AG04450 (cell line): ENCODE measurements around the gene SMARCA2. TPM values are rescaled to one million over a fixed set of nuclear protein-coding genes. Genes with fewer than 3 reads are reported as not detected.

Experiments
- CTCF ChIA-PET: fragments of 300-600, 350-600 bp; formaldehyde crosslinking; extraction: SDS; loops from one replicate; lab custom pipeline; 2022; ENCODE audit warnings: antibody characterized with exemption, inconsistent platforms; lab: Charles Lee
- POLR2A ChIA-PET: fragments of 350-600 bp; formaldehyde crosslinking; extraction: SDS; loops from one replicate; lab custom pipeline; 2021; ENCODE audit warnings: antibody characterized with exemption, inconsistent platforms; lab: Yijun Ruan, JAX
- DNase-seq: peaks from one replicate; pipeline ENCODE4 v3.0.0-alpha.2; 2011; ENCODE audit warnings: low read depth, low spot score
- H3K27ac ChIP-seq: one replicate; pipeline ENCODE4 v1.5.1; 2012; ENCODE audit warnings: low read depth, low read length, control low read depth
- H3K27me3 ChIP-seq: one replicate; pipeline ENCODE4 v1.6.0; 2012; ENCODE audit warnings: low read length; ENCODE audit not compliant: control insufficient read depth, insufficient read depth
- H3K4me3 ChIP-seq: 2 replicates; pipeline ENCODE4 v1.5.1; 2011; ENCODE audit warnings: mild to moderate bottlenecking, low read depth, low read length, control low read depth
- H3K9me3 ChIP-seq: 2 replicates; pipeline ENCODE4 v1.5.1; 2012; ENCODE audit warnings: low read length; ENCODE audit not compliant: control insufficient read depth, insufficient read depth
- polyA plus RNA-seq: library from polyadenylated mRNA; depleted of rRNA; stranded (reverse); fragments of >200 nt; gene quantifications from 2 replicates; pipeline ENCODE4 v1.2.3, GENCODE V29; 2011
- TF ChIP-seq, protein P1 (sequence below): IDR thresholded peaks from 2 replicates; pipeline ENCODE4 v1.5.1; 2011; ENCODE audit warnings: low read depth, low read length, control low read depth, inconsistent platforms

SMARCA2 gene
- polyA plus RNA-seq, 1 experiment, result 51.2 TPM

DNA sequence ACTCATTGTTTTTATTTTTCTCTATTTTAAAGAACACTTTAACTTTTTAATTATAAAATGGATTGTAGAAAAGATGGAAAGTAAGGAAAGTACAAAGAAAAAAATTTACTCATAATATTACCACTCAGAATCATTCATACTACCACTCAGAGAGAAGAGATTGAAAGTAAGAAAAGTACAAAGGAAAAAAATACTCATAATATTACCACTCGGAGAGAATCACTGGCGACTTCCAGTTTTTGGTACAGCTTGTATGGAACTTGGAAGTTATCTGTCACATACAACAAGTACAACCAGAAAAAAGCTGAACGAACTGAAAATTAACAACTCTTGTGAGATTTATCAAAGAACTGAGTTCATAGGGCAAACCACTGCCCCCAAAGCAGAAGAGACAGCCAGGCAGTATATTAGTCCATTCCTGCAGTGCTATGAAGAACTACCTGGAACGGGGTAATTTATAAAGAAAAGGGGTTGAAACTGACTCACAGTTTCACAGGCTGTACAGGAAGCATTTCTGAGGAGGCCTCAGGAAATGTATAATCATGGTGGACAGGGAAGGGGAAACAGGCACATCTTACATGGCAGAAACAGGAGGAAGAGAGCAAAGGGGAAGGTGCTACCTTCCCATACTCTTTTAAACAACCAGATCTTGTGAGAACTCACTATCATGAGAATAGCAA, 183.9 kb downstream of the SMARCA2 start:
- Histone ChIP-seq H3K27me3 (no peaks in the 10 kb centered on the region), H3K4me3 (no peak overlapping the region), H3K27ac (no peak overlapping the region), H3K9me3 (no peaks in the 10 kb centered on the region)
- TF ChIP-seq, protein P1, sequence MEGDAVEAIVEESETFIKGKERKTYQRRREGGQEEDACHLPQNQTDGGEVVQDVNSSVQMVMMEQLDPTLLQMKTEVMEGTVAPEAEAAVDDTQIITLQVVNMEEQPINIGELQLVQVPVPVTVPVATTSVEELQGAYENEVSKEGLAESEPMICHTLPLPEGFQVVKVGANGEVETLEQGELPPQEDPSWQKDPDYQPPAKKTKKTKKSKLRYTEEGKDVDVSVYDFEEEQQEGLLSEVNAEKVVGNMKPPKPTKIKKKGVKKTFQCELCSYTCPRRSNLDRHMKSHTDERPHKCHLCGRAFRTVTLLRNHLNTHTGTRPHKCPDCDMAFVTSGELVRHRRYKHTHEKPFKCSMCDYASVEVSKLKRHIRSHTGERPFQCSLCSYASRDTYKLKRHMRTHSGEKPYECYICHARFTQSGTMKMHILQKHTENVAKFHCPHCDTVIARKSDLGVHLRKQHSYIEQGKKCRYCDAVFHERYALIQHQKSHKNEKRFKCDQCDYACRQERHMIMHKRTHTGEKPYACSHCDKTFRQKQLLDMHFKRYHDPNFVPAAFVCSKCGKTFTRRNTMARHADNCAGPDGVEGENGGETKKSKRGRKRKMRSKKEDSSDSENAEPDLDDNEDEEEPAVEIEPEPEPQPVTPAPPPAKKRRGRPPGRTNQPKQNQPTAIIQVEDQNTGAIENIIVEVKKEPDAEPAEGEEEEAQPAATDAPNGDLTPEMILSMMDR, result no peak
- DNase-seq, result no peak
- ChIA-PET POLR2A (no interaction called here), CTCF (no interaction called here)

GRCh38 chr9:2199999-2200796, 185.1 kb downstream of the SMARCA2 start:
- ChIA-PET CTCF (no interaction called here), POLR2A (no interaction called here)
- Histone ChIP-seq H3K4me3 (no peak overlapping the region), H3K27ac (no peak overlapping the region), H3K27me3 (no peaks in the 10 kb centered on the region), H3K9me3 (no peaks in the 10 kb centered on the region)
- TF ChIP-seq, protein P1, result no peak
- DNase-seq, result no peak

DNA sequence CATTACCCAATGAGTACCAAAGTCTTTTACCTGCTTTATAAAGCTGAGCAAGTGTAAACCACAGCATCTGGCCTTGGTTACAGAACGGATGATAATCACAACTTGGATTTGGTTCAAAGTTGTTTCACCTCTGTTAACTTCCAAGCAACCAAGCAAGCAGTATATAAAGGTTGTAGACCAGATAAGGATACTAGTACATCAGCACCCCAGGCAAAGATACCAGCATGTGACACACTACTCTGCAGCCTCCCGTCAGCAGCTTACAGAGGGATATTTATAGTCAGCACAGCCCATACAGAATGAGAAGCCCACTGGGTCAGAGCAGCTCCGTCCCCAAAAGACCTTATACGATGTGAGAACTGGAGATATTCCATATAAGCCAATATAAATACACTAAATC, 193.3 kb downstream of the SMARCA2 start:
- H3K27ac ChIP-seq, result no peak overlapping the region
- no peak for DNase-seq
- H3K27me3 ChIP-seq, result no peaks in the 10 kb centered on the region
- H3K9me3 ChIP-seq, result no peaks in the 10 kb centered on the region
- CTCF ChIA-PET, result no interaction called here
- POLR2A ChIA-PET, result no interaction called here
- TF ChIP-seq, protein P1, result no peak
- H3K4me3 ChIP-seq, result no peak overlapping the region

DNA sequence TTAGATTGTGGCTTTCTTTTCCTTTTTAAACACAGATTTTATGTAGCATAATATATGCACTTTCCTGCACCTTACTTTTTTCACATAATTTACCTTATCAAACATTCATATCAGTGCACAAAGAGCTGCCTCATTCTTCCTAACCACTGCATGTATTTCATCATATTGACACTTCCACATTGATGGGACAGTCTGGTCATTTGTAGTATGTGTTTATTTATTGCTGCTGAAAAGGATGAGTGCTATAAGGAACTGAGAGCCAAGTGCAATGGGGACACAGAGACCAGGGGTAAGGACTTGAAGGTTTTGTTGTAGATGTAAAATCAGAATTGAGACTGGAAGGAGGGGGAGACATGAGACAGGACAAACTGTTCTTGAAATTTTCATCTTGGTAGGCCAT, 193.8 kb downstream of the SMARCA2 start:
- Histone ChIP-seq H3K27ac (no peak overlapping the region), H3K27me3 (no peaks in the 10 kb centered on the region), H3K4me3 (no peak overlapping the region), H3K9me3 (no peaks in the 10 kb centered on the region)
- ChIA-PET CTCF (no interaction called here), POLR2A (no interaction called here)
- no peak for DNase-seq
- TF ChIP-seq, protein P1, result no peak

DNA sequence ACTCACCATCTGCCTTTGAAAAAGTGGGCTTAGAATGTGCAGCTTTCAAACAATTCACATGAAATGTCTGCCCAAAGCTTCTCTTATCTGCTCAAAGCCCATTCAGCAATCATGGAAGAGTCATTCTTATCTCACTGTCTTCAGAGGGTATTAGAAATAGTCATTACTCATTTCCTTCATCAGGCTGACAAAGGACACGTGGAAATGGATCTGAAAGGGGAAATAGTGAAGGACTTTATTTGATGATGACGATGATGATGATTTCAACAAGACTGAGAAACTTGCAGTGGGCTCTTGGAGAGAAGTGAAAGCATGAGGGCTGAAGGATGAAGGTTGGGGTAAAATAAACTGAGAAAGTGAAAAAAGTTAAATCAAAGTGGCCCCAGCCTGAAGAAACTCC, 194.3 kb downstream of the SMARCA2 start:
- no peak for DNase-seq
- TF ChIP-seq, protein P1, result no peak
- H3K27me3 ChIP-seq, result no peaks in the 10 kb centered on the region
- CTCF ChIA-PET, result no interaction called here
- POLR2A ChIA-PET, result no interaction called here
- no peak overlapping the region for H3K27ac ChIP-seq
- H3K4me3 ChIP-seq, result no peak overlapping the region
- H3K9me3 ChIP-seq, result no peaks in the 10 kb centered on the region
